ENCODE measurements around the gene LYRM9.

GRCh38 chr17:27918498-27918897 is 25.3 kb upstream of the LYRM9 start:
- no peak for TF ChIP-seq POLR2A (IDR thresholded peaks at IDR 0.05)
- no peak for TF ChIP-seq CTCF (IDR thresholded peaks at IDR 0.05)
